Heart right ventricle (tissue), 16 donors: Measurements from ENCODE around the gene SLC35F3. TPM values are rescaled to one million over a fixed set of nuclear protein-coding genes. Genes with fewer than 3 reads are reported as not detected.

Experiments
- ATAC-seq, 8 donors: fragments of 200-7000 bp; cut with Tn5 transposase; one replicate each; pipeline ENCODE4 v1.9.1; 2020; ENCODE audit warnings: mild to moderate bottlenecking in 8 of 8, moderate library complexity in 8 of 8, moderate number of reproducible peaks in 1 of 8
- DNase-seq, 2 donors: peaks; one replicate each; pipeline ENCODE4 v3.0.0-alpha.2; 2020
- H3K27ac ChIP-seq, 10 donors: fragments of 200-600 bp; sonication (generic) in 2 of 10; one replicate each; pipeline versions ENCODE4 v1.5.0 to v1.8.0; 2020 to 2022; ENCODE audit warnings: mild to moderate bottlenecking in 3 of 10
- H3K27me3 ChIP-seq, 7 donors: fragments of 200-600 bp; one replicate each; pipeline ENCODE4 v1.8.0; 2021 to 2022; ENCODE audit warnings: mild to moderate bottlenecking in 2 of 7
- H3K36me3 ChIP-seq, 9 donors: fragments of 200-600 bp; sonication (generic) in 1 of 9; one replicate each; pipeline versions ENCODE4 v1.5.0 to v1.8.0; 2020 to 2022; ENCODE audit warnings: mild to moderate bottlenecking in 2 of 9
- H3K4me1 ChIP-seq, 9 donors: fragments of 200-600 bp; sonication (generic) in 1 of 9; one replicate each; pipeline versions ENCODE4 v1.5.0 to v1.8.0; 2020 to 2022; ENCODE audit warnings: mild to moderate bottlenecking in 4 of 9
- H3K4me3 ChIP-seq, 10 donors: fragments of 200-600 bp; sonication (generic) in 2 of 10; one replicate each; pipeline versions ENCODE4 v1.5.0 to v1.8.0; 2020 to 2022; ENCODE audit warnings: mild to moderate bottlenecking in 7 of 10, moderate library complexity in 2 of 10
- H3K9me3 ChIP-seq, 11 donors: fragments of 200-600 bp in 10 of 11; sonication (generic) in 2 of 11; one replicate each; pipeline versions ENCODE4 v1.5.0 to v1.8.0; 2013 to 2022; ENCODE audit warnings: mild to moderate bottlenecking in 2 of 11, control low read depth in 1 of 11, moderate library complexity in 1 of 11
- WGBS, 2 donors: extraction: QIAGEN DNeasy Blood & Tissue Kit; methylation state at CpG; one replicate each; pipeline ENCODE4 v1.1.7; 2013; ENCODE audit warnings: inconsistent platforms in 1 of 2; 5-methylcytosine and 5-hydroxymethylcytosine counted together
- intact Hi-C, 10 donors: fragments of 100-400 bp; cut with DNase I; formaldehyde crosslinking; loops; one replicate each; pipeline versions ENCODE4 v1.11.1 to v1.14.2; 2022
- polyA plus RNA-seq, 2 donors: library from polyadenylated mRNA; stranded (reverse); fragments of 200-250 nt; gene quantifications; one replicate each; pipeline ENCODE4 v1.2.3, GENCODE V29; 2013
- total RNA-seq, 10 donors: library from RNA; stranded (reverse); fragmentation: NEBNext Ultra II Directional in 3 of 10; extraction: Animal tissue kit (Norgen Biotek cat#: 25700) in 3 of 10; gene quantifications; one replicate each; pipeline versions ENCODE4 v1.2.1 to v1.2.4, GENCODE V29; 2021 to 2023
- TF ChIP-seq, protein P1 (sequence below), 9 donors: fragments of 200-600 bp; sonication (generic) in 2 of 9; IDR thresholded peaks; one replicate each; pipeline versions ENCODE4 v1.5.0 to v1.8.0; 2021 to 2022; ENCODE audit warnings: antibody characterized with exemption in 9 of 9, mild to moderate bottlenecking in 5 of 9, moderate library complexity in 1 of 9
- donor health status: Arrhythmogenic right ventricular cardiomyopathy.
- donor health status: ischemic (EF 13 %, LVEDD 7.1; RV severe dilation, severe dysfunction).
- donor health status: healthy with polysubstance abuse.
- donor health status: DM: no; HTN: yes; CAD: no.
- donor health status: DM: no; HTN: no; CAD: no.
- donor health status: ischemic (EF 25% LVEDD 6.9; RV normal size, moderate dysfunction).
- donor health status: ischemic (EF 25% LVEDD 5.7; RV mildly dilated, moderate dysfunction).
- donor health status: healthy.
- donor health status: DM: yes; HTN: yes; CAD: no.
- donor health status: Ischemic cardiomyopathy.
- donor health status: ischemic (EF 35%, LVEDD 5.7; RV mildly dilated, moderate dysfunction).
- donor health status: nonischemic (EF 11% LVEDD 7.7; RV severe dilation, severe dysfunction).
- donor health status: DM: yes; HTN: yes; CAD: no.
- donor health status: PGD.
- donor health status: ischemic (EF 29% LVEDD 5.4; RV normal size, mild dysfunction).
- donor health status: nonischemic (EF 23%, LVEDD 6.1; RV moderate dilation, normal function).

SLC35F3 gene
- total and polyA plus RNA-seq, 12 donors: 0.04 to 0.09 (median 0.09) TPM; not detected in 9

DNA sequence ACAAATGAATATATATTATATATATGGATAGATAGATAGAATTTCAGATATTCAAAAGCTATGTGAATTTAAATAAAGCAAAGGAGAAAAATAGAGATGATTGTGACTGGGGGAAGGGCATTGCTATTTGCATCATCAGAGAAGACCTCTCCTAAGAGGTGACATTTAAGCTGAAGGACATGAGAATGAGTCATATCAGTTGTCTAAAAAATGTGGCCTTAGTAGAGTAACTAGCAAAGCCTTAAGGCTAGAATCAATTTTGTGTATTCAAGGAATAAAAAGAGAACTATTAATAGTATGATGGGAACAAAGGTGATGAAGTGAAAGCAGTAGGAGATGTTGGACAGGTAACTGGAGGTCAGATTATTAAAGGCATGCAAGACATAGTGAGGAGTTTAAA, 34.8 kb upstream of the SLC35F3 start:
- ATAC-seq (no peak), DNase-seq (no peak)
- Histone ChIP-seq H3K9me3 (peaks cover 0 to 29% (median 8%) of the 10 kb centered on the region in 11 donors), H3K4me3 (no peak overlapping the region), H3K4me1 (no peaks in the 10 kb centered on the region), H3K27ac (no peak overlapping the region), H3K36me3 (no peaks in the 10 kb centered on the region), H3K27me3 (no peaks in the 10 kb centered on the region)
- intact Hi-C loops: no loop called here
- TF ChIP-seq, protein P1, sequence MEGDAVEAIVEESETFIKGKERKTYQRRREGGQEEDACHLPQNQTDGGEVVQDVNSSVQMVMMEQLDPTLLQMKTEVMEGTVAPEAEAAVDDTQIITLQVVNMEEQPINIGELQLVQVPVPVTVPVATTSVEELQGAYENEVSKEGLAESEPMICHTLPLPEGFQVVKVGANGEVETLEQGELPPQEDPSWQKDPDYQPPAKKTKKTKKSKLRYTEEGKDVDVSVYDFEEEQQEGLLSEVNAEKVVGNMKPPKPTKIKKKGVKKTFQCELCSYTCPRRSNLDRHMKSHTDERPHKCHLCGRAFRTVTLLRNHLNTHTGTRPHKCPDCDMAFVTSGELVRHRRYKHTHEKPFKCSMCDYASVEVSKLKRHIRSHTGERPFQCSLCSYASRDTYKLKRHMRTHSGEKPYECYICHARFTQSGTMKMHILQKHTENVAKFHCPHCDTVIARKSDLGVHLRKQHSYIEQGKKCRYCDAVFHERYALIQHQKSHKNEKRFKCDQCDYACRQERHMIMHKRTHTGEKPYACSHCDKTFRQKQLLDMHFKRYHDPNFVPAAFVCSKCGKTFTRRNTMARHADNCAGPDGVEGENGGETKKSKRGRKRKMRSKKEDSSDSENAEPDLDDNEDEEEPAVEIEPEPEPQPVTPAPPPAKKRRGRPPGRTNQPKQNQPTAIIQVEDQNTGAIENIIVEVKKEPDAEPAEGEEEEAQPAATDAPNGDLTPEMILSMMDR (IDR thresholded peaks at IDR 0.05): no peak

DNA sequence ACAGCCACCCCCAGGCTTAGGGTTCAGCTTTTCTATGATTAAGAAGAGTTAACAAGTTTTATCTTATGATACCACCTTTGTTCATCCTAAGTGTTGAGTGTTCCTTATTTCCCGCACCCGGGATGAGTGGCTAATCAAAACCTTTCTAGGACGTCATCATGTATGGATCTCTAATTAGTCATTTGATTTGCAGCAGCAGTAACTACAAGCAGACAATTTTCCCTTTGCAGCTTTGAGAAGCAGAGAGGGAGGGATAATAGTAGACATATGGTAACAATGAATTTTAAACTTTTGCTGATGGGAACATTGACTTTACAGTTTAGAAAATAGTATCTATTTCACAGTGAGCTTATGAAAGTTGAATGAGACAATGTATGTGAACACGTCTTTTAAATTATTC, 30.8 kb upstream of the SLC35F3 start:
- intact Hi-C loops: no loop called here
- Histone ChIP-seq H3K4me3 (no peak overlapping the region), H3K4me1 (no peaks in the 10 kb centered on the region), H3K27me3 (no peaks in the 10 kb centered on the region), H3K9me3 (no peaks in the 10 kb centered on the region), H3K36me3 (no peaks in the 10 kb centered on the region), H3K27ac (no peak overlapping the region)
- no peak for ATAC-seq
- WGBS, 2 donors: 71 to 78% methylated on average over 4 of the region's 4 CpGs
- no peak for DNase-seq
- TF ChIP-seq, protein P1 (IDR thresholded peaks at IDR 0.05): no peak

DNA sequence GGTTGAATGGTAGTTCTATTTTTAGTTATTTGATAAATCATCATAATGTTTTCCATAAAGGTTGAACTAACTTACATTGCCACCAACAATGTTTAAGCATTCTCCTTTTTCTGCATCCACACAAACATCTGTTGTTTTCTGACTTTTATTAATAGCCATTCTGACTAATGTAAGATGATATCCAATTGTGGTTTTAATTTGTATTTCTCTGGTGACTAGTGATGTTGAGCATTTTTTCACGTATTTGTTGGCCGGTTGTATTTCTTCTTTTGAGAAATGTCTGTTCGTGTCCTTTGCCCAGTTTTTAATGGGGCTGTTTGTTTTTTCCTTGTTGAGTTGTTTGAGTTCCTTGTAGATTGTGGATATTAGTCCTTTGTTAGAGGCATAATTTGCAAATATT, 24.6 kb upstream of the SLC35F3 start:
- Histone ChIP-seq H3K27ac (no peak overlapping the region), H3K36me3 (no peaks in the 10 kb centered on the region), H3K4me1 (no peaks in the 10 kb centered on the region), H3K9me3 (peaks cover 0 to 21% (median 0%) of the 10 kb centered on the region in 11 donors), H3K27me3 (peaks cover 0 to 8% (median 0%) of the 10 kb centered on the region in 7 donors), H3K4me3 (no peak overlapping the region)
- 80 to 90% methylated on average over 3 of the region's 3 CpGs for WGBS, 2 donors
- DNase-seq (no peak), ATAC-seq (no peak)
- TF ChIP-seq, protein P1 (IDR thresholded peaks at IDR 0.05): no peak
- intact Hi-C loops: no loop called here

DNA sequence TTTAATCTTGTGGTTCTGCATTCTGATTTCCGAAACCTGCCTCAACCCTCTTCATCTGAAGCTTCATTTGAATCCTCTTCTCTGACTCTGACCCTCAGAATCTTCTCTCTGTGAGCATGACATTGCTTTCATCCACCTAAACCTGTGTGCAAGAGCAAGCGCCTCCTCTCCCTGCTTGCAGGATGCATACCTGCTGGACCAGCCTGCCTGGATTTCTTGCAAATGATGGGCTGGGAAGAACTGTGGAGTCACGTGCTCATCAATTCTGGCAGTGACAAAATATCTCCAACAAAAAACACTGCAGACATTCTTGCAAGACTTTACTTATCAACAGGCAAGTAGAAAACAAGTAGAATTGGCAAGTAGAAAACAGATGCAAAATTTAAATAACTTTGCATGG, 20.8 kb upstream of the SLC35F3 start:
- 45 to 51% methylated on average over 3 of the region's 3 CpGs for WGBS, 2 donors
- TF ChIP-seq, protein P1 (IDR thresholded peaks at IDR 0.05): no peak
- no peak for ATAC-seq

More for the DNA sequence above, 20.8 kb upstream of the SLC35F3 start:
- intact Hi-C loops: no loop called here
- H3K4me1 ChIP-seq: no peaks in the 10 kb centered on the region
- peaks cover 0 to 17% (median 0%) of the 10 kb centered on the region in 7 donors for H3K27me3 ChIP-seq
- DNase-seq: no peak
- H3K9me3 ChIP-seq: peaks cover 0 to 21% (median 1%) of the 10 kb centered on the region in 11 donors
- no peak overlapping the region for H3K4me3 ChIP-seq
- H3K27ac ChIP-seq: no peak overlapping the region
- no peaks in the 10 kb centered on the region for H3K36me3 ChIP-seq
